Muscle of arm (tissue), 12 donors: ENCODE results near the gene LAD1. TPM values are rescaled to one million over a fixed set of nuclear protein-coding genes. Genes with fewer than 3 reads are reported as not detected.

ENCODE experiments used
- DNase-seq: peaks from one replicate; pipeline ENCODE4 v3.0.0-alpha.2; 2013
- polyA plus RNA-seq, 12 donors: library from polyadenylated mRNA; unstranded; fragments of 120-200 nt; gene quantifications; one replicate each; pipeline ENCODE4 v1.2.1, GENCODE V29; 2013; ENCODE audit not compliant: insufficient read length in 12 of 12

The LAD1 gene
- polyA plus RNA-seq, 12 donors, result 9.6 to 50.4 (median 13.8) TPM; not detected in 1

GRCh38 chr1:201394591-201394990 lies 4.5 kb downstream of the LAD1 start:
- DNase-seq, result no peak

- DNase-seq, result no peak
Measured at GRCh38 chr1:201393076-201393475, 6.0 kb downstream of the LAD1 start.

GRCh38 chr1:201391651-201392511 lies 7.2 kb downstream of the LAD1 start:
- DNase-seq, result no peak

- no peak for DNase-seq
Measured at GRCh38 chr1:201391225-201391624, 7.9 kb downstream of the LAD1 start.

GRCh38 chr1:201389051-201389450 lies 10.1 kb downstream of the LAD1 start:
- no peak for DNase-seq

- no peak for DNase-seq
Measured at GRCh38 chr1:201386208-201386607, 12.9 kb downstream of the LAD1 start.

GRCh38 chr1:201385299-201385891 lies 13.7 kb downstream of the LAD1 start:
- no peak for DNase-seq

GRCh38 chr1:201384406-201384782 lies 14.7 kb downstream of the LAD1 start:
- DNase-seq, result no peak

GRCh38 chr1:201383647-201384405 lies 15.3 kb downstream of the LAD1 start:
- DNase-seq, result peak; percentile 44

- no peak for DNase-seq
Measured at GRCh38 chr1:201381130-201381529, 18.0 kb downstream of the LAD1 start.

- no peak for DNase-seq
Measured at GRCh38 chr1:201379733-201380242, 19.3 kb downstream of the LAD1 start.

- no peak for DNase-seq
Measured at GRCh38 chr1:201378804-201379203, 20.3 kb downstream of the LAD1 start.

- DNase-seq, result peak; percentile 30
Measured at GRCh38 chr1:201377611-201378092, 21.5 kb downstream of the LAD1 start, which contains the start of gene TNNT2. Gene TNNT2, minus strand, starts transcription at chr1:201377680. Its CDS starts 4,426 bp downstream, at chr1:201373254.

GRCh38 chr1:201376464-201377374 lies 22.4 kb downstream of the LAD1 start:
- peak; percentile 30 for DNase-seq

- DNase-seq, result no peak
Measured at GRCh38 chr1:201376107-201376463, 23.0 kb downstream of the LAD1 start.

GRCh38 chr1:201375169-201375568 lies 24.0 kb downstream of the LAD1 start:
- no peak for DNase-seq

- no peak for DNase-seq
Measured at GRCh38 chr1:201374364-201374763, 24.8 kb downstream of the LAD1 start.

GRCh38 chr1:201371792-201372191 lies 27.3 kb downstream of the LAD1 start:
- no peak for DNase-seq

GRCh38 chr1:201371276-201371675 lies 27.8 kb downstream of the LAD1 start:
- DNase-seq, result no peak

- no peak for DNase-seq
Measured at GRCh38 chr1:201370500-201370899, 28.6 kb downstream of the LAD1 start.

GRCh38 chr1:201369209-201369608 lies 29.9 kb downstream of the LAD1 start:
- no peak for DNase-seq
